ENCODE measurements around the gene TCF25. TPM values are rescaled to one million over a fixed set of nuclear protein-coding genes. Genes with fewer than 3 reads are reported as not detected.

Gene TCF25
- total and polyA plus RNA-seq, 4 experiments from 2014 or later, result 86.4 to 308 (median 195) TPM

DNA sequence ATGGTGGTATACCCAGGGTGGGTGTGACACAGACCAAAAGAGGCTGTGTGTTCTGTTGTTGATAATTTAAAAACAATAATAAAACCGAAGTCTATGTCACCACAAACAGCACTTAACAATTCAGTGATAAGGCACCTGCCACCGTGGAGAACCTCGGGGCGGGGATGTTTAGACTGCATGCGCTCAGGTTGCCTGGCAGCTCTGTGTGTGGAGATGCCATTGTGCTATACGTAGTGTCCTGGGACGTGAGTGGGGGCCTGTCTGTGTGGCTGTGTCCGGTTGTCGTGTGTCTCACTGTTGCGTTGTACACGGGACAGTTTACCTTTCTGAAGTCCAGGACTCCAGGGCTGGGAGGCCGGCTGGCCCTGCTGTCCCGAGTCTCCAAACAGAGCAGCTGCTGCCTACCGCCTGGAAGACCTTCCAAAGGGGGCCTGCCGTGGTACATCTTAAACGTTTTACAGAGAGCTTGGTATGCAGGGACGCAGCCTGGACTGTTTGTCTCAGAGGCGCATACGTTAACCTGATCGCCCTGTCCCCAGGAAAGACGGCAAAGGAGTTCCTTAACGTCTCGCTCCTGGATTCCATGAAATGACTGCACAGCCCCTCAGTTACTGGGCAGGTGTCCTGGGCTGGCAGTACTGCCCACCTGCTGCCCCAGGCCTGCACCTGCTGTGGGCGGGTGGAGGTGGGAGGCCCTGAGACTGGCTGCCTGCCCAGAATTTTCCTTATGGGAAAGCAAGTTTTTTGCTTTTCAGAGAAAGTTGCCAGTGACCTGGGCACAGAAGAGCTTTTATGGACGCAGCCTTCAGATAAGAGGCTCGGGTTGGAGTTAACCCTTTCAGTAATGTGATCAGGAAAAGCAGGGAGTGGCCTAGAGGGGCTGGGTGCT, 26.1 kb upstream of the TCF25 start:
- POLR2A ChIA-PET (ENCODE audit: partially characterized antibody), result no interaction called here
- DNase-seq, result no peak
- H3K4me3 ChIP-seq (ENCODE audit: low read length in 2 of 2), result no peak overlapping the region
- no peaks in the 10 kb centered on the region for H3K27me3 Mint-ChIP-seq
- H3K4me1 Mint-ChIP-seq, result peaks cover 1 to 8% (median 7%) of the 10 kb centered on the region in 4 donors
- CTCF ChIA-PET (ENCODE audit: partially characterized antibody), result no interaction called here
- H3K9me3 ChIP-seq (ENCODE audit: control insufficient read depth in 1 of 2, low read length in 2 of 2), result no peaks in the 10 kb centered on the region
- H3K9me3 Mint-ChIP-seq, result no peaks in the 10 kb centered on the region
- no peak overlapping the region for H3K27ac ChIP-seq (ENCODE audit: low read depth, low read length)
- no peak overlapping the region for H3K27ac Mint-ChIP-seq
- no peaks in the 10 kb centered on the region for H3K36me3 Mint-ChIP-seq
- intact Hi-C loops (cut with micrococcal nuclease), result no loop called here
- no peak overlapping the region for H3K4me3 Mint-ChIP-seq
- no peaks in the 10 kb centered on the region for H3K27me3 ChIP-seq (ENCODE audit: insufficient read depth, low read length)
- H3K36me3 ChIP-seq (ENCODE audit: insufficient read depth, low read length), result no peaks in the 10 kb centered on the region
- H3K4me1 ChIP-seq (ENCODE audit: insufficient read depth, low read length), result peaks cover 9% of the 10 kb centered on the region

DNA sequence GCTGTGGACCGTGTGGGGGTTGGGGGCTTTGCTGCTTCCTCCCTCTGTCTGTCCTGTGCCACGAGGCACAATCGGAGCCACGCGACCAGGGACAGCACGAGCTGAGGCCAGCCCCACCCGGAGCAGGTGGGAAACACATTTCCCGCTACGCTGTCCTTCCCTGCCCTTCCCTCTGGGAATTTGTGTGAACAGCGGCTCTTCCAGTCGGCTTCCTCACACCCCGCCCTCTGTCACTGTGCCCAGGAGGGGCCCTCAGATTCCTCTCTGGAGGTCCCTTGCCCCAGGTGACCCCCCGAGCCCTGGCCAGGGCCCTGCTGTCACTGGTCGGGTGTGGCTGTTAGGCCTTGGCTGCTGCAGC, 25.5 kb upstream of the TCF25 start:
- POLR2A ChIA-PET (ENCODE audit: partially characterized antibody), result no interaction called here
- peaks cover 1 to 8% (median 7%) of the 10 kb centered on the region in 4 donors for H3K4me1 Mint-ChIP-seq

DNA sequence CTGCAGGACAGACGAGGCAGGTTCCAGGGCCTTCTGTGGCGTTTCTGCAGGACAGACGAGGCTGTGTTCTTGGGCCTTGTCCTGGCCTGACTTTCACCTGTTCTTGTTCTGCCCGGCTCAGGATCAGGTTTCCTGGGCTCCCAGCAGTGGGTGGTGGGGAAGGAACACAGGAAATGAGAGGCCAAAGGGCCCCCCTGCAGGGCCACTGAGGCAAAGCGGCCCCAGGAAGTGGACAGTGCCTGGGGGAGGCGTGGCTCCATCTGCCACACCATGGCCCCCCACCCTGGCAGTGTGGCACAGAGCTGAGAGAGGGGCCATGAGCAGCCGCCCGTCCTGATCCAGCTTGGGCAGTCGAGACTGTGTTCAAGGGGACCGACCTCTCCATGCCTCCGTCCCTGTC, 24.4 kb upstream of the TCF25 start:
- H3K36me3 ChIP-seq (ENCODE audit: insufficient read depth, low read length), result no peaks in the 10 kb centered on the region
- H3K27ac ChIP-seq (ENCODE audit: low read depth, low read length), result no peak overlapping the region
- H3K27me3 Mint-ChIP-seq, result no peaks in the 10 kb centered on the region
- no peaks in the 10 kb centered on the region for H3K9me3 Mint-ChIP-seq
- peaks cover 1 to 10% (median 7%) of the 10 kb centered on the region in 4 donors for H3K4me1 Mint-ChIP-seq
- ChIA-PET POLR2A (ENCODE audit: partially characterized antibody) (no interaction called here), CTCF (ENCODE audit: partially characterized antibody) (no interaction called here)
- no peak overlapping the region for H3K27ac Mint-ChIP-seq
- H3K4me3 Mint-ChIP-seq, result no peak overlapping the region
- H3K9me3 ChIP-seq (ENCODE audit: control insufficient read depth in 1 of 2, low read length in 2 of 2), result no peaks in the 10 kb centered on the region
- no peak overlapping the region for H3K4me3 ChIP-seq (ENCODE audit: low read length in 2 of 2)
- intact Hi-C loops (cut with micrococcal nuclease), result no loop called here
- H3K36me3 Mint-ChIP-seq, result no peaks in the 10 kb centered on the region
- peaks cover 9% of the 10 kb centered on the region for H3K4me1 ChIP-seq (ENCODE audit: insufficient read depth, low read length)
- H3K27me3 ChIP-seq (ENCODE audit: insufficient read depth, low read length), result no peaks in the 10 kb centered on the region
- no peak for DNase-seq

More for the DNA sequence above, 25.5 kb upstream of the TCF25 start:
- CTCF ChIA-PET (ENCODE audit: partially characterized antibody), result no interaction called here
- H3K27me3 ChIP-seq (ENCODE audit: insufficient read depth, low read length), result no peaks in the 10 kb centered on the region
- DNase-seq, result no peak
- H3K27ac ChIP-seq (ENCODE audit: low read depth, low read length), result no peak overlapping the region
- Mint-ChIP-seq H3K36me3 (no peaks in the 10 kb centered on the region), H3K4me3 (no peak overlapping the region), H3K27me3 (no peaks in the 10 kb centered on the region), H3K9me3 (no peaks in the 10 kb centered on the region), H3K27ac (no peak overlapping the region)
- intact Hi-C loops (cut with micrococcal nuclease), result no loop called here
- H3K9me3 ChIP-seq (ENCODE audit: control insufficient read depth in 1 of 2, low read length in 2 of 2), result no peaks in the 10 kb centered on the region
- no peaks in the 10 kb centered on the region for H3K36me3 ChIP-seq (ENCODE audit: insufficient read depth, low read length)
- H3K4me1 ChIP-seq (ENCODE audit: insufficient read depth, low read length), result peaks cover 9% of the 10 kb centered on the region
- no peak overlapping the region for H3K4me3 ChIP-seq (ENCODE audit: low read length in 2 of 2)

DNA sequence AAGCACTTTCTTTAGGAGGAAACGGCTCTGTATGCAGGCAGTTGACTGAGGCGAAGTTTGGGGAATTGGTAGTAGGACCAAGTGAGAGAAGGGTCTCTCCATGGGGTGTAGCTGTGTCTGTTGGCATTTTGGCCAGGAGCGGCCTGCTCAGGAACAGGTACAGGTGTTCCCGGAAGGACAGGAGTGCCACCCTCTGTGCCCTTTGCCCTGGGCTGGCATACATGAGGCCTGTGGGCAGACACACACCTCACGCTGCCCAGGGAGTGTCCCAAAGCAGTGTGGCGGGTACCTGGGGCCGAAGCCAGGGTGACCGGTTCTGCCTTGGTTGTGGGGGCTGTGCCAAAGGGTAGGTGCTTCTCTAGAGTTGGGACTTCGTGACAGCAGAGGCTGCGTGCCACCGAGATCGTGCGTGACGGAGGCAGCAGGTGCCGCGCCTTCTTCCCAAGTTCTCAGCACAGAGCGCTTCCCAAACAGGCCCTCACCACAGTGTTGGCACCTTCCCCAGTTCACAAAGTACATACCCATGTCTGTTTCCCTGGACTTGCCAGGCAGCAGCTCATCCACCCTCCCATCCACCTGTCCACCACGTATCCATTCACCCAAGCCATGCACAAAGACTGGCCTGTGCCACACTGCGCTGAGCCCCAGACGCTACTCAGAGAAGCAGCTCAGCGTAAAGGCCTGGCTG, 19.9 kb upstream of the TCF25 start:
- H3K36me3 Mint-ChIP-seq, result no peaks in the 10 kb centered on the region
- no peak overlapping the region for H3K4me3 Mint-ChIP-seq
- Histone ChIP-seq H3K27ac (ENCODE audit: low read depth, low read length) (no peak overlapping the region), H3K9me3 (ENCODE audit: control insufficient read depth in 1 of 2, low read length in 2 of 2) (no peaks in the 10 kb centered on the region), H3K27me3 (ENCODE audit: insufficient read depth, low read length) (no peaks in the 10 kb centered on the region), H3K36me3 (ENCODE audit: insufficient read depth, low read length) (no peaks in the 10 kb centered on the region), H3K4me3 (ENCODE audit: low read length in 2 of 2) (no peak overlapping the region), H3K4me1 (ENCODE audit: insufficient read depth, low read length) (no peaks in the 10 kb centered on the region)
- H3K9me3 Mint-ChIP-seq, result no peaks in the 10 kb centered on the region
- ChIA-PET CTCF (ENCODE audit: partially characterized antibody) (no interaction called here), POLR2A (ENCODE audit: partially characterized antibody) (no interaction called here)
- no peak for DNase-seq
- H3K27ac Mint-ChIP-seq, result no peak overlapping the region
- peaks cover 0 to 3% (median 0%) of the 10 kb centered on the region in 4 donors for H3K4me1 Mint-ChIP-seq
- H3K27me3 Mint-ChIP-seq, result no peaks in the 10 kb centered on the region
- intact Hi-C loops (cut with micrococcal nuclease), result no loop called here

DNA sequence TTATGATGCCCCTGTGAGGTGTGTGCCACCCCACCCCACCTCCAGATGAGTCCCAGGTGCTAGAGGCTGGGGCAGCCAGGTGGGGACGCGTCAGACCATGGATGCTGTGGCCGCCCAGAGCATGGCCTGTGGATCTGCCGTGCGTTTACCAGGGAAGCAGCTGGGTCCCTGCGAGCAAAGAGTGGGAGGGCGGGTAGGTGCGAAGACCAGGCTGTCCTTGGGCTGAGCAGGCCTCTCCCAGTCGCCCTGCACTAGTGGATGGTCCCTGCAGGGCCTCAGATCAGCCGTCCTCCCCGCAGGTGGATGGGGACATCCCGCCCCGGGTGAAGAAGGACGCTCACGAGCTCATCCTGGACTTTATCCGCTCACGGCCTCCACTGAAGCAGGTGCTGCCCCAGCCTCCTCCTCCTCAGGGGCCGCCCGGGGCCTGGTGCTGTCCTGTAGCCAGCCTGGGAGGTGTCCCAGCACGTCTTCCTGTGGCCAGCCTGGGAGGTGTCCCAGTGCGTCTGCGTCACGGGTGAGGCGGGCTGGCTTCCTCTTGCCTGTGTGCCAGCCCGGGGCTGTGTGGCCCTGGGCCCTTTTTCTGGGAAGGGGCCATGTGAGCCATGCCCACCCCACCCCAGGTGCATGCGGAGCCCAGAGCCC, 18.0 kb upstream of the TCF25 start:
- intact Hi-C loops (cut with micrococcal nuclease), result no loop called here
- Histone ChIP-seq H3K4me1 (ENCODE audit: insufficient read depth, low read length) (peaks cover 2% of the 10 kb centered on the region), H3K9me3 (ENCODE audit: control insufficient read depth in 1 of 2, low read length in 2 of 2) (no peaks in the 10 kb centered on the region), H3K27me3 (ENCODE audit: insufficient read depth, low read length) (no peaks in the 10 kb centered on the region), H3K27ac (ENCODE audit: low read depth, low read length) (no peak overlapping the region), H3K4me3 (ENCODE audit: low read length in 2 of 2) (no peak overlapping the region), H3K36me3 (ENCODE audit: insufficient read depth, low read length) (no peaks in the 10 kb centered on the region)
- Mint-ChIP-seq H3K36me3 (no peaks in the 10 kb centered on the region), H3K27me3 (no peaks in the 10 kb centered on the region), H3K4me1 (peaks cover 0 to 3% (median under 1%) of the 10 kb centered on the region in 4 donors), H3K9me3 (no peaks in the 10 kb centered on the region), H3K4me3 (no peak overlapping the region), H3K27ac (no peak overlapping the region)
- CTCF ChIA-PET (ENCODE audit: partially characterized antibody), result no interaction called here
- no peak for DNase-seq
- POLR2A ChIA-PET (ENCODE audit: partially characterized antibody), result no interaction called here

DNA sequence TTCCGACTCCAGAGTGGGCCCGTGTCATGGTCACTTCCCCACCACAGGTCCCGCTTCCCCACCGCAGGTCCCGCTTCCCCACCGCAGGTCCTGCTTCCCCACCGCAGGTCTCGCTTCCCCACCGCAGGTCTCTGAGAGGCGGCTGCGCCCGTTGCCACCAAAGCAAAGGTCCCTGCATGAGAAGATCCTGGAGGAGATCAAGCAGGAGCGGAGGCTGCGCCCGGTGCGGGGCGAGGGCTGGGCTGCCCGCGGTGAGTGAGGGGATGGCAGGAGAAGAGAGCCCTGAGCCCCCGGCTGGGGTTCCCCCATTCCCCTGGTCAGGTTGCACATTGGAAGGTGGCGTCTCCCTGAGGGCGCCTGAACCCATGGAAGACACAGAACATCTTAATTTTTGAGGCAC, 17.4 kb upstream of the TCF25 start:
- H3K9me3 Mint-ChIP-seq, result no peaks in the 10 kb centered on the region
- DNase-seq, result no peak
- no peaks in the 10 kb centered on the region for H3K36me3 ChIP-seq (ENCODE audit: insufficient read depth, low read length)
- ChIA-PET CTCF (ENCODE audit: partially characterized antibody) (no interaction called here), POLR2A (ENCODE audit: partially characterized antibody) (no interaction called here)
- H3K4me1 Mint-ChIP-seq, result peaks cover 2 to 9% (median 5%) of the 10 kb centered on the region in 4 donors
- H3K27ac ChIP-seq (ENCODE audit: low read depth, low read length), result no peak overlapping the region
- no peak overlapping the region for H3K27ac Mint-ChIP-seq
- intact Hi-C loops (cut with micrococcal nuclease), result no loop called here
- H3K27me3 ChIP-seq (ENCODE audit: insufficient read depth, low read length), result no peaks in the 10 kb centered on the region
- peaks cover 8% of the 10 kb centered on the region for H3K4me1 ChIP-seq (ENCODE audit: insufficient read depth, low read length)
- H3K9me3 ChIP-seq (ENCODE audit: control insufficient read depth in 1 of 2, low read length in 2 of 2), result no peaks in the 10 kb centered on the region
- no peak overlapping the region for H3K4me3 ChIP-seq (ENCODE audit: low read length in 2 of 2)
- H3K4me3 Mint-ChIP-seq, result no peak overlapping the region
- H3K36me3 Mint-ChIP-seq, result no peaks in the 10 kb centered on the region
- H3K27me3 Mint-ChIP-seq, result no peaks in the 10 kb centered on the region

DNA sequence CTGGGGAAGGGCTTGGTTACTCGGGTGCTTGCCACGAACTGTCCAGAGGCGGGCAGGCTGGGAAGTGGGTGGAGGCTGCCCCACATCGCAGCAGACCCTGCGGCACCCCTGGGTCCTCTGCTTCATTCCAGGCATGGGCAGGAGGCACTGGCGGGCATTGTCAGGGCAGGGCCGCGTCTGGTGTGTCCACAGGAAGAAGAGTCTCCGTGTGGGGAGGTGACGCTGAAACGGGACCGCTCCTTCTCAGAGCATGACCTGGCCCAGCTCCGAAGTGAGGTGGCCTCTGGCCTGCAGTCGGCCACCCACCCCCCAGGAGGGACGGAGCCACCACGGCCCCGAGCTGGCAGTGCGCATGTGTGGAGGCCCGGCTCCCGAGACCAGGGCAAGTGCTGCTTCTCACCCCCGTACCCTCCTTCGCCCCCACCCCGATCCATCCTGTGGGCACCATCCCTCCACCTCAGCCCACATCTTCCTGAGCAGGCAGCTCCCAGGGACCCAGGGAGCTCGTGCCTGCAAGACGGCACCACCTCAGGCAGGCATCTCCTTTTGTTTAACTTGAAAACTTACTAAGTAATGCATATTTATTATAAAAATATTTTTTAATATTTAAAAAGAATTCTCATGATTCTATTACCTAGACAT, 14.3 kb upstream of the TCF25 start:
- Mint-ChIP-seq H3K9me3 (no peaks in the 10 kb centered on the region), H3K27ac (no peak overlapping the region), H3K36me3 (no peaks in the 10 kb centered on the region), H3K4me3 (no peak overlapping the region), H3K4me1 (peaks cover 18 to 30% (median 24%) of the 10 kb centered on the region in 4 donors), H3K27me3 (no peaks in the 10 kb centered on the region)
- Histone ChIP-seq H3K36me3 (ENCODE audit: insufficient read depth, low read length) (no peaks in the 10 kb centered on the region), H3K27me3 (ENCODE audit: insufficient read depth, low read length) (no peaks in the 10 kb centered on the region), H3K27ac (ENCODE audit: low read depth, low read length) (no peak overlapping the region), H3K9me3 (ENCODE audit: control insufficient read depth in 1 of 2, low read length in 2 of 2) (no peaks in the 10 kb centered on the region), H3K4me1 (ENCODE audit: insufficient read depth, low read length) (peaks cover 29% of the 10 kb centered on the region), H3K4me3 (ENCODE audit: low read length in 2 of 2) (no peak overlapping the region)
- intact Hi-C loops (cut with micrococcal nuclease), result no loop called here
- POLR2A ChIA-PET (ENCODE audit: partially characterized antibody), result interaction anchor here (3.4 to 6.5 kb wide), 2 partner anchors 14 to 154 kb away, joined by 20 to 117 read pairs; partner anchors contain the start of gene TCF25
- CTCF ChIA-PET (ENCODE audit: partially characterized antibody), result interaction anchor here (1.1 to 6.8 kb wide), 9 partner anchors 13 to 244 kb away, joined by 3 to 138 read pairs (median 12); partner anchors contain the start of genes SPATA2L and TCF25
- no peak for DNase-seq
